OCI-LY7 (cell line): Measurements from ENCODE around the gene EVX2.

Experiments used
- CTCF ChIP-seq: fragments of 200-600 bp; sonication (generic); conservative IDR thresholded peaks from 2 replicates; pipeline ENCODE4 v1.5.1; 2014; ENCODE audit warnings: mild to moderate bottlenecking, antibody characterized with exemption, low read length, moderate library complexity, mixed read lengths
- EZH2phosphoT487 ChIP-seq: fragments of 200-600 bp; sonication (generic); IDR thresholded peaks from 2 replicates; pipeline ENCODE4 v1.6.1; 2018; ENCODE audit warnings: low read depth, borderline replicate concordance, mild to moderate bottlenecking, mixed run types, antibody characterized with exemption, low read length, moderate library complexity, mixed read lengths

GRCh38 chr2:176094349-176094748 lies 10.6 kb upstream of the EVX2 start:
- TF ChIP-seq CTCF (no peak), EZH2phosphoT487 (no peak)
